Large intestine (tissue), 3 donors: ENCODE measurements around the gene FABP3. TPM values are rescaled to one million over a fixed set of nuclear protein-coding genes. Genes with fewer than 3 reads are reported as not detected.

ENCODE experiments used
- DNase-seq, 2 donors: peaks; one replicate each; pipeline versions ENCODE4 v3.0.0 to v3.0.0-alpha.2; 2013
- H3K27ac ChIP-seq: one replicate; pipeline ENCODE4 v1.5.1; 2013; ENCODE audit warnings: low read length
- H3K27me3 ChIP-seq: 2 replicates; pipeline ENCODE4 v1.6.1; 2013; ENCODE audit warnings: low read length; ENCODE audit not compliant: control insufficient read depth, insufficient read depth
- H3K36me3 ChIP-seq: 2 replicates; pipeline ENCODE4 v1.6.1; 2013; ENCODE audit warnings: low read length; ENCODE audit not compliant: control insufficient read depth, insufficient read depth
- H3K4me1 ChIP-seq: one replicate; pipeline ENCODE4 v1.6.1; 2013; ENCODE audit warnings: low read length; ENCODE audit not compliant: control insufficient read depth, insufficient read depth
- H3K4me3 ChIP-seq: one replicate; pipeline ENCODE4 v1.5.1; 2013; ENCODE audit warnings: low read length
- H3K9me3 ChIP-seq: one replicate; pipeline ENCODE4 v1.6.1; 2013; ENCODE audit warnings: mild to moderate bottlenecking, low read depth, low read length, moderate library complexity; ENCODE audit not compliant: control insufficient read depth
- WGBS: methylation state at CpG from one replicate; pipeline ENCODE4 v1.1.5; 2013; ENCODE audit warnings: low lambda C conversion rate; ENCODE audit not compliant: insufficient coverage; 5-methylcytosine and 5-hydroxymethylcytosine counted together
- polyA plus RNA-seq: library from polyadenylated mRNA; unstranded; fragments of 120-200 nt; gene quantifications from one replicate; pipeline ENCODE4 v1.2.1, GENCODE V29; 2013

FABP3 gene
- polyA plus RNA-seq, 1 donor = 31.8 TPM

DNA sequence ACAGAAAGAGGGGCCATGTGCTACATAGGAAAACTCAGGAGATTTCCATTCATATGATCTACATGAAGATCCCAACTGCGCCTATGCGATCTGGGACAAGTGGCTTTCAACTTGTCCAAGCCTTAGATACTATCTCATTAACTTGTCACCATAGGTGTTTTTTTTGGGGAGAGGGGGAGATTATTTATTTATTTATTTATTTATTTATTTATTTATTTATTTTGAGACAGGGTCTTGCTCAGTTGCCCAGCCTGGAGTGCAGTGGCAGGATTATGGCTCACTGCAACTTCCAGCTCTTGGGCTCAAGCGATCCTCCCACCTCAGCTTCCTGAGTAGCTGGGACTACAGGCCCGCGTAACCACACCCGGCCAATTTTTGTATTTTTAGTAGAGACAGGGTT is 11.3 kb downstream of the FABP3 start:
- WGBS = no CpG with 5 or more reads among the region's 6 CpGs
- no peaks in the 10 kb centered on the region for H3K27me3 ChIP-seq
- DNase-seq = no peak
- no peak overlapping the region for H3K4me3 ChIP-seq
- H3K27ac ChIP-seq = no peak overlapping the region
- H3K9me3 ChIP-seq = no peaks in the 10 kb centered on the region
- H3K4me1 ChIP-seq = no peaks in the 10 kb centered on the region
- peaks cover 37% of the 10 kb centered on the region for H3K36me3 ChIP-seq

DNA sequence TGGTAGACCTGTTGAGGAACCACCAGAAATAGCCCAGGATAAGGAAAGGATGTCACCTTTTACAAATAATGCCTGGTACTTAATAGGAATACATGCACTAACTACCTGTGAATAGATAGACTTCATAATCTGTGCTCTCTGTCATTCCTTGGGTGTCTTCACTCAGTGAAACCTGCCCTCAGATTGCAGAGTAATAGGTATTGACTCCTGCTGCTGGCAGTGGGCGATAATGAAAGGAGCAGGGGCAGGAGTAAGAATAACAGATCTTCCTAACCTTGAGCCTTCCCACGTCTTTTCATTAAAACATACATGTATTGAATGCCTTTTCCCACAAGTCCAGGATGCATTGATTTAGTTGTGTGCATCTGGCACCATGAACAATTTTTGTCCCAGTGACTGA is 16.4 kb downstream of the FABP3 start:
- Histone ChIP-seq H3K4me1 (no peaks in the 10 kb centered on the region), H3K27me3 (no peaks in the 10 kb centered on the region), H3K9me3 (no peaks in the 10 kb centered on the region), H3K4me3 (no peak overlapping the region), H3K36me3 (peaks cover 13% of the 10 kb centered on the region), H3K27ac (no peak overlapping the region)
- DNase-seq = no peak
- no CpG with 5 or more reads among the region's 2 CpGs for WGBS

- 83% methylated on average over 1 of the region's 3 CpGs for WGBS
- DNase-seq = peak in 1 of 2 donors; percentile 52
- no peak overlapping the region for H3K4me3 ChIP-seq
- no peaks in the 10 kb centered on the region for H3K27me3 ChIP-seq
- no peaks in the 10 kb centered on the region for H3K4me1 ChIP-seq
- peak overlapping the region; percentile 4 for H3K27ac ChIP-seq
- H3K36me3 ChIP-seq = peaks cover 13% of the 10 kb centered on the region
- no peaks in the 10 kb centered on the region for H3K9me3 ChIP-seq
Measured at GRCh38 chr1:31354283-31354682, 18.6 kb downstream of the FABP3 start.

- no peaks in the 10 kb centered on the region for H3K9me3 ChIP-seq
Measured at GRCh38 chr1:31348449-31348848, 24.4 kb downstream of the FABP3 start.

DNA sequence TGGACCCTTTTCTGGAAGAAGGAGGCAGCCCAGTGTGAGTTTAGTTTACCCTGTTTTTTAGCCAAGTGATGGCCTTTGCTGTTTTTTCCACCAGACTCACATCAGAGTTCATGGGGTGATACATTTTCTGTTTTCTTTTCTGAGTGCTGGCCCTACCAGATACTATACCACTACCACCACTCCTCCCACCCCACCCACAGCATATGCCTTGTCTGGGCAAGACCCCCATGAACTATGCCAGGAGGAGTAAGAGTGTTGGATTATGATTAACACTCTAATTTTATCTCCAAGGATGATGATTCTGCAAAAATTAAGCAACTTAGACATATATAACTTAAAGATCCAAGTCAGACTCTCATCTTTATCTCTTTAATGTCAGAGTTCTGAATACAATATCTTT is 26.1 kb downstream of the FABP3 start:
- Histone ChIP-seq H3K27ac (no peak overlapping the region), H3K36me3 (peaks cover 26% of the 10 kb centered on the region), H3K27me3 (no peaks in the 10 kb centered on the region), H3K4me3 (no peak overlapping the region), H3K9me3 (no peaks in the 10 kb centered on the region), H3K4me1 (no peaks in the 10 kb centered on the region)
- DNase-seq = no peak

More at GRCh38 chr1:31348449-31348848, 24.4 kb downstream of the FABP3 start:
- no peak overlapping the region for H3K4me3 ChIP-seq
- H3K27me3 ChIP-seq = no peaks in the 10 kb centered on the region
- no peak for DNase-seq
- H3K27ac ChIP-seq = no peak overlapping the region
- peaks cover 26% of the 10 kb centered on the region for H3K36me3 ChIP-seq
- no CpG with 5 or more reads among the region's 1 CpG for WGBS
- H3K4me1 ChIP-seq = no peaks in the 10 kb centered on the region

DNA sequence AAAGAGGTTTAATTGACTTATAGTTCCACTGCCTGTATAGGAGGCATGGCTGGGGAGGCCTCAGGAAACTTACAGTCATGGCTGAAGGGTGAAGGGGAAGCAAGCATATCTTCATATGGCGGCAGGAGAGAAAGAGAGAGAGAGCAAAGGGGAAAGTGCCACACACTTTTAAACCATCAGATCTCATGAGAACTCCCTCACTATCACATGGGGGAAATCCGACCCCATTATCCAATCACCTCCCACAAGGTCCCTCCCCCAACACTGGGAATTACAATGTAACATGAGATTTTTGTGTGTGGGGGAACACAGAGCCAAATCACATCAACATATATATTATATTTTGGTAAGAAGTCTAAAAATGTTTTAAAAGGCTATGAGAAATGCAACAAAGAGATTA is 27.2 kb downstream of the FABP3 start:
- Histone ChIP-seq H3K27ac (no peak overlapping the region), H3K4me3 (no peak overlapping the region), H3K27me3 (no peaks in the 10 kb centered on the region), H3K9me3 (no peaks in the 10 kb centered on the region), H3K4me1 (no peaks in the 10 kb centered on the region), H3K36me3 (peaks cover 19% of the 10 kb centered on the region)
- 80% methylated on average over 2 of the region's 2 CpGs for WGBS
- DNase-seq = no peak

DNA sequence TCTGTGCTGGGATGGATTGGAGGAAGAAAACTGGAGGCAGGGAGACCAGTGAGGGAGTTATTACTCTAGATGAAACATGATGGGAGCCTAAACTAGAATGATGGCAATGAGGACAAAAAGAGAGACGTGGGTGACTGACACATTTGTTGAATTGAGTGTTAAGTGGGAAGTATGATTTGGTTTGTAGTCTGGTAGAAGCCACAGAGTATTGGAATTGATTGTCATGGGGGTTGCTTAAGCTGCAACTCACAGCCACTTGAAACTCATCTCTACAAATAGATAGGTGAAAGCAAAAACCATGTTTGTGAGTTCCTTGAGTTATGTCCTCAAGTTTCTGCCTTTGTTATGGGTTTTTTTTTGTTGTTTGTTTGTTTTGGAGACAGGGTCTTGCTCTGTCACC is 28.4 kb downstream of the FABP3 start:
- H3K36me3 ChIP-seq = peaks cover 19% of the 10 kb centered on the region
- no peak overlapping the region for H3K27ac ChIP-seq
- H3K4me1 ChIP-seq = no peaks in the 10 kb centered on the region
- no peak overlapping the region for H3K4me3 ChIP-seq
- H3K9me3 ChIP-seq = no peaks in the 10 kb centered on the region
- WGBS = 100% methylated on average over 1 of the region's 1 CpG
- no peak for DNase-seq
- H3K27me3 ChIP-seq = no peaks in the 10 kb centered on the region

GRCh38 chr1:31336687-31337467 is 36.0 kb downstream of the FABP3 start:
- Histone ChIP-seq H3K9me3 (no peaks in the 10 kb centered on the region), H3K4me3 (no peak overlapping the region), H3K27me3 (no peaks in the 10 kb centered on the region), H3K36me3 (peaks cover 2% of the 10 kb centered on the region), H3K27ac (no peak overlapping the region), H3K4me1 (no peaks in the 10 kb centered on the region)
- WGBS = no CpG with 5 or more reads among the region's 10 CpGs
- DNase-seq = no peak

- peak; percentile 7 to 41 for DNase-seq
- Histone ChIP-seq H3K36me3 (peaks cover 2% of the 10 kb centered on the region), H3K4me3 (no peak overlapping the region), H3K27me3 (no peaks in the 10 kb centered on the region), H3K9me3 (no peaks in the 10 kb centered on the region), H3K27ac (no peak overlapping the region), H3K4me1 (no peaks in the 10 kb centered on the region)
Measured at GRCh38 chr1:31335007-31335406, 37.9 kb downstream of the FABP3 start.

DNA sequence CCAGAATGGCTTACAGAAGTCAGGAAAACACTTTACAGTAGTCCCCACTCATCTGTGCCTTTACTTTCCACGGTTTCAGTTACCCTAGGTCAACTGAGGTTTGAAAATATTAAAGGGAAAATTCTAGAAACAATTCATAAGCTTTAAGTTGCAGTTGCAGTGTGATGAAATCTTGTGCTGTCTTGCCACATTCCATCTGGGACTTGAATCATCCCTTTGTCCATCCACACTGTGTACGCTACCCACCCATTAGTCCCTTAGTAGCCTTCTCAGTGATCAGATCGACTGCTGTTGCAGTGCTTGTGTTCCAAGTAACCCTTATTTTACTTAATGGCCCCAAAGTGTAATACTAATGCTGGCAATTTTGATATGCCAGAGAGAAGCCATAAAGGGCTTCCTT is 45.5 kb downstream of the FABP3 start:
- no CpG with 5 or more reads among the region's 3 CpGs for WGBS
- Histone ChIP-seq H3K4me3 (no peak overlapping the region), H3K27me3 (no peaks in the 10 kb centered on the region), H3K9me3 (no peaks in the 10 kb centered on the region), H3K27ac (no peak overlapping the region), H3K36me3 (peaks cover 12% of the 10 kb centered on the region), H3K4me1 (no peaks in the 10 kb centered on the region)
- DNase-seq = no peak

GRCh38 chr1:31326461-31326860 is 46.4 kb downstream of the FABP3 start:
- H3K9me3 ChIP-seq = no peaks in the 10 kb centered on the region
- H3K36me3 ChIP-seq = peaks cover 15% of the 10 kb centered on the region
- no peak overlapping the region for H3K4me3 ChIP-seq
- H3K4me1 ChIP-seq = no peaks in the 10 kb centered on the region
- no peak overlapping the region for H3K27ac ChIP-seq
- no peak for DNase-seq
- WGBS = no CpG with 5 or more reads among the region's 1 CpG
- no peaks in the 10 kb centered on the region for H3K27me3 ChIP-seq
